ENCODE results near the gene FILIP1L.

The FILIP1L gene

GRCh38 chr3:100040451-100041225, 73.7 kb downstream of the FILIP1L start:
- no peak for DNase-seq

GRCh38 chr3:100039075-100039474, 75.2 kb downstream of the FILIP1L start:
- no peak for DNase-seq

- DNase-seq = no peak
Measured at GRCh38 chr3:100033903-100034471, 80.3 kb downstream of the FILIP1L start.

- no peak for DNase-seq
Measured at GRCh38 chr3:100033184-100033583, 81.1 kb downstream of the FILIP1L start.

- no peak for DNase-seq
Measured at GRCh38 chr3:100032243-100032642, 82.1 kb downstream of the FILIP1L start.

- DNase-seq = no peak
Measured at GRCh38 chr3:100030914-100031425, 83.3 kb downstream of the FILIP1L start.

GRCh38 chr3:100030346-100030745, 84.0 kb downstream of the FILIP1L start:
- no peak for DNase-seq

- DNase-seq = no peak
Measured at GRCh38 chr3:100029689-100030088, 84.6 kb downstream of the FILIP1L start.

- DNase-seq = no peak
Measured at GRCh38 chr3:100029052-100029451, 85.2 kb downstream of the FILIP1L start.

- no peak for DNase-seq
Measured at GRCh38 chr3:100027321-100027720, 87.0 kb downstream of the FILIP1L start.

GRCh38 chr3:100024520-100025303, 89.6 kb downstream of the FILIP1L start:
- DNase-seq = no peak

GRCh38 chr3:100023595-100023994, 90.7 kb downstream of the FILIP1L start:
- no peak for DNase-seq

GRCh38 chr3:100023150-100023549, 91.2 kb downstream of the FILIP1L start:
- DNase-seq = no peak

GRCh38 chr3:100022506-100022905, 91.8 kb downstream of the FILIP1L start:
- DNase-seq = no peak

GRCh38 chr3:100020876-100021644, 93.2 kb downstream of the FILIP1L start:
- DNase-seq = no peak

- no peak for DNase-seq
Measured at GRCh38 chr3:100019719-100020118, 94.6 kb downstream of the FILIP1L start.

GRCh38 chr3:100018806-100019205, 95.5 kb downstream of the FILIP1L start:
- no peak for DNase-seq

GRCh38 chr3:100010087-100010417, 104.2 kb downstream of the FILIP1L start:
- no peak for DNase-seq

GRCh38 chr3:100009276-100010086, 104.8 kb downstream of the FILIP1L start:
- DNase-seq = no peak

GRCh38 chr3:100008081-100008698, 106.1 kb downstream of the FILIP1L start:
- no peak for DNase-seq

GRCh38 chr3:100007313-100007712, 107.0 kb downstream of the FILIP1L start:
- no peak for DNase-seq

All from activated CD4-positive, alpha-beta T cell treated with anti-CD3 and anti-CD28 coated beads for 48 hours (primary cell).